ENCODE measurements around the gene BAMBI. TPM values are rescaled to one million over a fixed set of nuclear protein-coding genes. Genes with fewer than 3 reads are reported as not detected.

The BAMBI gene
- total RNA-seq, 2 experiments from 2014 or later = 2.5 to 2.9 TPM

DNA sequence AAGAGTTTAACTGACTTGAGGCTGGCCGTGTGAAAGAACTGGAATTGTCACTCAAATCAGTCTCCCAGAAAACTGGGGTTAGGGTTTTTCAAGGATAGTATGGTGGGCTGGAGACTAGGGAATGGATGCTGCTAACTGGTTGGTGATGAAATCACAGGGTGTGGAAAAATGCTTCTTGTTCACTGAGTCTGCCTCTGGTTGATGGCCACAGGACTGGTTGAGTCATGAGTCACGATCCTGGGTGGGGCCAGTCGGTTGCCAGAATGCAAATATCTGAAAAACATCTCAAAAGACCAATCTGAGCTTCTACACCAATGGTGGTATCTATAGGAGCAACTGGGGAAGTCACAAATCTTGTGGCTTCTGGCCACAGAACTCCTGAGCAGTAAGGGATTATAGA, 16.3 kb upstream of the BAMBI start:
- ATAC-seq (ENCODE audit: poor library complexity) = no peak
- Mint-ChIP-seq H3K36me3 (ENCODE audit: low read depth) (no peaks in the 10 kb centered on the region), H3K4me1 (ENCODE audit: low read depth) (peaks cover 5% of the 10 kb centered on the region), H3K4me3 (no peak overlapping the region), H3K27ac (no peak overlapping the region), H3K9me3 (no peaks in the 10 kb centered on the region), H3K27me3 (peaks cover 48% of the 10 kb centered on the region)
- Histone ChIP-seq H3K9me3 (ENCODE audit: control insufficient read depth in 1 of 2, insufficient read depth in 1 of 2, low read length in 2 of 2) (no peaks in the 10 kb centered on the region), H3K4me1 (ENCODE audit: insufficient read depth, low read length) (no peaks in the 10 kb centered on the region), H3K27me3 (ENCODE audit: control insufficient read depth in 1 of 2, insufficient read depth in 2 of 2, low read length in 2 of 2) (peaks cover 8 to 12% of the 10 kb centered on the region in 2 experiments), H3K27ac (ENCODE audit: low read depth in 1 of 2, low read length in 2 of 2) (no peak overlapping the region), H3K4me3 (ENCODE audit: low read length) (no peak overlapping the region), H3K36me3 (ENCODE audit: insufficient read depth, low read length) (no peaks in the 10 kb centered on the region)
- TF ChIP-seq, protein P1, sequence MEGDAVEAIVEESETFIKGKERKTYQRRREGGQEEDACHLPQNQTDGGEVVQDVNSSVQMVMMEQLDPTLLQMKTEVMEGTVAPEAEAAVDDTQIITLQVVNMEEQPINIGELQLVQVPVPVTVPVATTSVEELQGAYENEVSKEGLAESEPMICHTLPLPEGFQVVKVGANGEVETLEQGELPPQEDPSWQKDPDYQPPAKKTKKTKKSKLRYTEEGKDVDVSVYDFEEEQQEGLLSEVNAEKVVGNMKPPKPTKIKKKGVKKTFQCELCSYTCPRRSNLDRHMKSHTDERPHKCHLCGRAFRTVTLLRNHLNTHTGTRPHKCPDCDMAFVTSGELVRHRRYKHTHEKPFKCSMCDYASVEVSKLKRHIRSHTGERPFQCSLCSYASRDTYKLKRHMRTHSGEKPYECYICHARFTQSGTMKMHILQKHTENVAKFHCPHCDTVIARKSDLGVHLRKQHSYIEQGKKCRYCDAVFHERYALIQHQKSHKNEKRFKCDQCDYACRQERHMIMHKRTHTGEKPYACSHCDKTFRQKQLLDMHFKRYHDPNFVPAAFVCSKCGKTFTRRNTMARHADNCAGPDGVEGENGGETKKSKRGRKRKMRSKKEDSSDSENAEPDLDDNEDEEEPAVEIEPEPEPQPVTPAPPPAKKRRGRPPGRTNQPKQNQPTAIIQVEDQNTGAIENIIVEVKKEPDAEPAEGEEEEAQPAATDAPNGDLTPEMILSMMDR (IDR thresholded peaks at IDR 0.05) = no peak
- ChIA-PET POLR2A (no interaction called here), CTCF (interaction anchor here (0.7 kb wide), 1 partner anchor 804 kb away, joined by 3 read pairs; no protein-coding TSS in a partner anchor)
- intact Hi-C loops (cut with DNase I, micrococcal nuclease) = loop anchor here (5.0 to 10.0 kb wide), 5 partner anchors 226 to 786 kb away; no protein-coding TSS in a partner anchor
- no peak for DNase-seq

DNA sequence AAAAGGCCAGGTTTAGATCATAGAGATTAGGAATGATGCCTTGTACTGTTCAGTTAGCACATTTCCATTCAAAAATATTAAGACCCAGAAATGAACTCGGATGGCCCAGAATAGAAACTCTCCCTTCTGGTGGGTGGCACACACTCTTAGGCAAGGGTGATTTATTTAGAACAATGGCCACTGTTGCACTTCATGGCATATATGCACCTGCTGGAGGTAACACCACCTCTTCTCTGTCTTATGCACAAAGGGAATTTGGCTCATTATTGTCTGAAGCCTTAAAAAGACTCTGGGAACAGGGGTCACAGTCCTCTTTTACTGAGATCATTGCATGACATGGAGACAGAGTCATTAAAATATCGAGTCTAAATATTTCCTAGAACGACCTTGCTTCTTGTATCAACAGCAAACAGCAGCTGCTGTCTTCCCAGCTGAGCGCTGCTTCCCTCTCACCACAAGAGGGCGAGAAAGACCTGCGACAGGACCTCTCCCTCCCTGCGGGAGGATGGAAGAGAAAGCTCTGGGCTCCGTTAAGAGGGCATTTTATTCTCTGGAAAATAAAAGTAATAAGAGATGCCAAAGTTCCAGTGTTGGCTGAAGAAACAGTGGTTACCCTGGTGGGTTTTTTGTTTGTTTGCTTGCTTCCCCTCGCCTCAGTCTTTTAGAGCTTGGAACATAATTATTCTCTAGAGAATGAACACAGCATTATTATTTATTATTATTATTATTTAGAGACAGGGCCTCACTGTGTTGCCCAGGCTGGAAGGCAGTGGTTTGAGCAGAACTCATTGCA, 13.5 kb upstream of the BAMBI start:
- Histone ChIP-seq H3K9me3 (ENCODE audit: control insufficient read depth in 1 of 2, insufficient read depth in 1 of 2, low read length in 2 of 2) (no peaks in the 10 kb centered on the region), H3K27ac (ENCODE audit: low read depth in 1 of 2, low read length in 2 of 2) (no peak overlapping the region), H3K4me1 (ENCODE audit: insufficient read depth, low read length) (peaks cover 4% of the 10 kb centered on the region), H3K4me3 (ENCODE audit: low read length) (no peak overlapping the region), H3K36me3 (ENCODE audit: insufficient read depth, low read length) (no peaks in the 10 kb centered on the region), H3K27me3 (ENCODE audit: control insufficient read depth in 1 of 2, insufficient read depth in 2 of 2, low read length in 2 of 2) (peaks cover 24 to 35% of the 10 kb centered on the region in 2 experiments)
- H3K4me3 Mint-ChIP-seq = no peak overlapping the region
- TF ChIP-seq, protein P1 (IDR thresholded peaks at IDR 0.05) = peak; percentile 96
- H3K36me3 Mint-ChIP-seq (ENCODE audit: low read depth) = no peaks in the 10 kb centered on the region
- H3K9me3 Mint-ChIP-seq = no peaks in the 10 kb centered on the region
- ATAC-seq (ENCODE audit: poor library complexity) = peak; percentile 89
- CTCF ChIA-PET = interaction anchor here (0.6 to 2.1 kb wide), 21 partner anchors 8 to 838 kb away, joined by 3 to 12 read pairs (median 4); partner anchors contain the start of gene BAMBI
- intact Hi-C loops (cut with DNase I, micrococcal nuclease) = loop anchor here (1.0 to 10.0 kb wide), 6 partner anchors 229 to 784 kb away; no protein-coding TSS in a partner anchor
- POLR2A ChIA-PET = interaction anchor here (0.9 kb wide), 1 partner anchor 103 kb away, joined by 3 read pairs; no protein-coding TSS in a partner anchor
- no peak overlapping the region for H3K27ac Mint-ChIP-seq
- DNase-seq = peak; percentile 47 to 81 (median 59)
- peaks cover 12% of the 10 kb centered on the region for H3K4me1 Mint-ChIP-seq (ENCODE audit: low read depth)
- peaks cover 68% of the 10 kb centered on the region for H3K27me3 Mint-ChIP-seq

DNA sequence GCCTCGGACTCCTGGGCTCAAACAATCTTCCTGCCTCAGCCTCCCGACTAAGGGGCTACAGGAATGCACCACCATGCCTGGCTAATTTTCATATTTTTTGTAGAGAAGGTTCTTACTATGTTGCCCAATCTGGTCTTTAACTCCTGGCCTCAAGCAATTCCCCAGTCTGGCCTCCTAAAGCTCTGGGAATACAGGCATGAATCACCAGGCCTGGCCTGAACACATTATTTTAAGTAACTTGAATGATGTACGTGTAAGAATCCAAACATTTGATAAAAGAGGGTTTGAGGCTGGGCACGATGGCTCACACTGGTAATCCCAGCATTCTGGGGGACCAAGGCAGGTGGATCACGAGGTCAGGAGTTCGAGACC, 13.0 kb upstream of the BAMBI start:
- H3K36me3 Mint-ChIP-seq (ENCODE audit: low read depth) = no peaks in the 10 kb centered on the region
- ChIA-PET POLR2A (no interaction called here), CTCF (interaction anchor here (0.7 to 2.1 kb wide), 19 partner anchors 8 to 838 kb away, joined by 3 to 12 read pairs (median 4); partner anchors contain the start of gene BAMBI)

More for the DNA sequence above, 13.0 kb upstream of the BAMBI start:
- H3K4me1 ChIP-seq (ENCODE audit: insufficient read depth, low read length) = peaks cover 10% of the 10 kb centered on the region
- H3K4me1 Mint-ChIP-seq (ENCODE audit: low read depth) = peaks cover 17% of the 10 kb centered on the region
- H3K27ac Mint-ChIP-seq = no peak overlapping the region
- H3K27ac ChIP-seq (ENCODE audit: low read depth in 1 of 2, low read length in 2 of 2) = no peak overlapping the region
- no peak overlapping the region for H3K4me3 Mint-ChIP-seq
- DNase-seq (no peak), ATAC-seq (ENCODE audit: poor library complexity) (no peak)
- H3K36me3 ChIP-seq (ENCODE audit: insufficient read depth, low read length) = no peaks in the 10 kb centered on the region
- no peak overlapping the region for H3K4me3 ChIP-seq (ENCODE audit: low read length)
- TF ChIP-seq, protein P1 (IDR thresholded peaks at IDR 0.05) = no peak
- peaks cover 29 to 41% of the 10 kb centered on the region in 2 experiments for H3K27me3 ChIP-seq (ENCODE audit: control insufficient read depth in 1 of 2, insufficient read depth in 2 of 2, low read length in 2 of 2)
- H3K27me3 Mint-ChIP-seq = peaks cover 74% of the 10 kb centered on the region
- intact Hi-C loops (cut with DNase I, micrococcal nuclease) = loop anchor here (5.0 to 10.0 kb wide), 5 partner anchors 230 to 783 kb away; no protein-coding TSS in a partner anchor
- H3K9me3 Mint-ChIP-seq = no peaks in the 10 kb centered on the region
- H3K9me3 ChIP-seq (ENCODE audit: control insufficient read depth in 1 of 2, insufficient read depth in 1 of 2, low read length in 2 of 2) = no peaks in the 10 kb centered on the region
